Measurements from ENCODE around the gene BST2. TPM values are rescaled to one million over a fixed set of nuclear protein-coding genes. Genes with fewer than 3 reads are reported as not detected.

The BST2 gene
- total RNA-seq, 4 donors from 2014 or later, result 84.6 to 267 (median 195) TPM

- H3K27me3 ChIP-seq, result no peaks in the 10 kb centered on the region
- H3K4me1 ChIP-seq, result no peaks in the 10 kb centered on the region
- no peak for DNase-seq
- H3K27ac ChIP-seq, result no peak overlapping the region
- H3K36me3 ChIP-seq, result no peaks in the 10 kb centered on the region
- no peak overlapping the region for H3K4me3 ChIP-seq
- no peaks in the 10 kb centered on the region for H3K9me3 ChIP-seq
- intact Hi-C loops (cut with DNase I; ENCODE audit: low total_unique reads), result no loop called here
- TF ChIP-seq POLR2A (IDR thresholded peaks at IDR 0.05) (no peak), CTCF (IDR thresholded peaks at IDR 0.05) (peak in 2 of 4 experiments; percentile 29 to 37)
Observed at GRCh38 chr19:17424743-17425365, 19.4 kb upstream of the BST2 start.

DNA sequence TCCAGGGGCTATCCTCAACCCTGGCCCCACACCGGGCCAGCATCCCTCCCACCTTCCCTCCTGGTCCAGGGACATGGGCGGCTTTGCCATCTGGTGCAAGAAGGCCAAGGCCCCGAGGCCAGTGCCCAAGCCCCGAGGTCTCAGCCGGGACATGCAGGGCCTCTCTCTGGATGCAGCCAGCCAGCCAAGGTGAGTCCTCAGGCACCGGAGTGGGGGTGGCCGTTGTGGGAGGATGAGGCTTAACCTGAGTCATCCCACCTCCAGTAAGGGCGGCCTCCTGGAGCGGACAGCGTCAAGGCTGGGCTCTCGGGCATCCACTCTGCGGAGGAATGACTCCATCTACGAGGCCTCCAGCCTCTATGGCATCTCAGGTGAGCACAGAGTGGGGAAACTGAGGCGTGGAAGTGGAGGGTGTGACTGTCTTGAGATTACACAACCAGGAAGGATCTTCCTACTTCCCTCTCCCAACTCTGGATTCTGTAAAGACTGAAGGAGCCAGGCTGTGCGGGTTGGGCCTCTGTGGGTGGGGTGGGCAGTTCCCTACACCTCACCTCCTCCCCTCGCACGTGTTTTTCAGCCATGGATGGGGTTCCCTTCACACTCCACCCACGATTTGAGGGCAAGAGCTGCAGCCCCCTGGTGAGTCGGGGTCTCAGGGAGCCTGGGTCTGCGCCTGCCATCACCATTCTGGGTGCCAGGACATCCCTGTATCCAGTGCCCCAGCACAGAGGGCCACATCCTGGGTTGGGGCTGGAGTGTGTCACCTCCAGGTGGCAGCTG lies 18.2 kb upstream of the BST2 start:
- H3K27me3 ChIP-seq, result no peaks in the 10 kb centered on the region
- no peak overlapping the region for H3K27ac ChIP-seq
- no peak for DNase-seq
- no peaks in the 10 kb centered on the region for H3K36me3 ChIP-seq
- H3K9me3 ChIP-seq, result no peaks in the 10 kb centered on the region
- no peaks in the 10 kb centered on the region for H3K4me1 ChIP-seq
- TF ChIP-seq CTCF (IDR thresholded peaks at IDR 0.05) (no peak), POLR2A (IDR thresholded peaks at IDR 0.05) (no peak)
- intact Hi-C loops (cut with DNase I; ENCODE audit: low total_unique reads), result no loop called here
- H3K4me3 ChIP-seq, result no peak overlapping the region

- Histone ChIP-seq H3K4me3 (no peak overlapping the region), H3K9me3 (no peaks in the 10 kb centered on the region), H3K27me3 (no peaks in the 10 kb centered on the region), H3K27ac (no peak overlapping the region), H3K4me1 (no peaks in the 10 kb centered on the region), H3K36me3 (no peaks in the 10 kb centered on the region)
- TF ChIP-seq POLR2A (IDR thresholded peaks at IDR 0.05), result no peak
- no peak for TF ChIP-seq CTCF (IDR thresholded peaks at IDR 0.05)
- DNase-seq, result no peak
- intact Hi-C loops (cut with DNase I; ENCODE audit: low total_unique reads), result no loop called here
Observed at GRCh38 chr19:17421942-17422341, 16.5 kb upstream of the BST2 start.

- intact Hi-C loops (cut with DNase I; ENCODE audit: low total_unique reads), result no loop called here
- Histone ChIP-seq H3K4me3 (peak overlapping the region; percentile 80 to 90), H3K9me3 (no peaks in the 10 kb centered on the region), H3K27ac (peak overlapping the region; percentile 64 to 76), H3K36me3 (no peaks in the 10 kb centered on the region), H3K4me1 (no peaks in the 10 kb centered on the region), H3K27me3 (no peaks in the 10 kb centered on the region)
- DNase-seq, result peak; percentile 52 to 53
- TF ChIP-seq POLR2A (IDR thresholded peaks at IDR 0.05), result no peak
- peak in 2 of 4 experiments; percentile 30 to 40 for TF ChIP-seq CTCF (IDR thresholded peaks at IDR 0.05)
Observed at GRCh38 chr19:17420475-17420924, 15.1 kb upstream of the BST2 start.
